Measurements from ENCODE around the gene MEIOC. TPM values are rescaled to one million over a fixed set of nuclear protein-coding genes. Genes with fewer than 3 reads are reported as not detected.
"Not testable (repeated sequence)": the region's sequence is repeated elsewhere in the genome, so short reads cannot be mapped to it uniquely, and the experiment has no call there.

MEIOC gene
- total RNA-seq, 4 donors from 2014 or later = not detected

DNA sequence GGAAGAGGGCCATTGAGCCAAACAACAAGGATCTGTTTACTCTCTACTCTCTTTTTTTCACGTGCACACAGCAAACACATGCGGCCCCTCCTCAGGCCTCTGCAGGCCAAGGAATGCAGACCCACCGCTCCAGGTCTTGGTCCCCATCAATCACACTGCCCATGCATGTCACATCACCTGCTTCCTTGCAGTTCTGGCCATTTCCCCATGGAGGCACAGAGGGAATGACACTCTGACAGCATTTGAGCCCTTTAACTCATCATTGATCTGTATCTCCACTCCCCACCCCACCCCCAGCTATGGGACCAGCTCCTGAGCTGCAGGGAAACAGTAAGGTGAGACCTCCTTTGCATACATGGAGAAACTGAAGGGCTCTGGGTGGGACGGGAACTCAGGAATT, 45.9 kb upstream of the MEIOC start:
- no peaks in the 10 kb centered on the region for H3K4me1 ChIP-seq
- no peak for DNase-seq
- intact Hi-C loops (cut with DNase I; ENCODE audit: low total_unique reads) (no loop called here), in situ Hi-C loops (cut with MboI; ENCODE audit: low sequenced_read_pairs in 4 of 4) (no loop called here)
- no peaks in the 10 kb centered on the region for H3K36me3 ChIP-seq
- no peaks in the 10 kb centered on the region for H3K9me3 ChIP-seq
- H3K27ac ChIP-seq = no peak overlapping the region
- ATAC-seq = no peak
- no peak overlapping the region for H3K4me3 ChIP-seq
- no peak for TF ChIP-seq POLR2A (IDR thresholded peaks at IDR 0.05)
- TF ChIP-seq CTCF (IDR thresholded peaks at IDR 0.05 in 4 of 5, conservative IDR thresholded peaks at IDR 0.05 in 1 of 5) = no peak
- H3K27me3 ChIP-seq = peaks cover 5 to 7% (median 5%) of the 10 kb centered on the region in 3 donors

DNA sequence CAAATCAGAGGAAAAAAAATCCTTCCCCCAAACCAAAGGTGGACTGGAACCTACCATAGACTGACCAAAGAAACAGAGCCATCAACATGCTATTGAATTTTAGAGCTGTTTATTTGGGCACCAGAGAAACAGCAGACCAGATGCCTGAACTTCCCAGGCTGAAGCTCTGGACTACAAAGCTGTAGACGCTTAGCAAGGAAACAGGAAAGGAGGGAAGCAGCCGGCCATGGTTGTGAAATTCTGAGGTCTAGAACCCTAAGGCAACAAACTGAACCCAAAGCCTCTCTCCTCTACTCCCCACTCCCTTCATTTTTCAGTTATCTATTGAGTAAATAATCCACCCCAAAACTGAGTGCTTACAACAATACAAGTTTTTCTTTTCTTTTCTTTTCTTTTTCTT, 45.4 kb upstream of the MEIOC start:
- Histone ChIP-seq H3K27ac (no peak overlapping the region), H3K9me3 (no peaks in the 10 kb centered on the region), H3K36me3 (no peaks in the 10 kb centered on the region), H3K4me1 (no peaks in the 10 kb centered on the region), H3K4me3 (no peak overlapping the region), H3K27me3 (peaks cover 5 to 10% (median 5%) of the 10 kb centered on the region in 3 donors)
- DNase-seq (no peak), ATAC-seq (no peak)
- in situ Hi-C loops (cut with MboI; ENCODE audit: low sequenced_read_pairs in 4 of 4) = no loop called here
- intact Hi-C loops (cut with DNase I; ENCODE audit: low total_unique reads) = no loop called here
- no peak for TF ChIP-seq POLR2A (IDR thresholded peaks at IDR 0.05)
- TF ChIP-seq CTCF (IDR thresholded peaks at IDR 0.05 in 4 of 5, conservative IDR thresholded peaks at IDR 0.05 in 1 of 5) = no peak

DNA sequence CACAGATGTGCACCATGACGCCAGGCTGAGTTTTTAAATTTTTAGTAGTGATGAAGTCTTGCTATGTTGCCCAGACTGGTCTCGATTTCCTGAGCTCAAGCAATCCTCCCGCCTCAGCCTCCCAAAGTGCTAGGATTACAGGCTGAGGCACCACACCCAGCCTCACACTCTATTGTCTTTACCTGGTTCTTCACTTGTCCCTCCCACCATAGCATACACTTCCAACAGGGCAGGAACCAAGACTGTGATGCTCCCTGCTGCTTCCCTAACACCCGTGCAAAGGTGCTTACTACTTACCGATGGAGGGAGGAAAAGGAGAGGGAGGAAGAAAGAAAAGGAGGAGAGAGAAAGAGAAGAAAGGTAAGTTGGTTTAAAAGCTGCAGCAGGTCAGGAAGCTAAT, 41.4 kb upstream of the MEIOC start:
- peaks cover 5 to 12% (median 5%) of the 10 kb centered on the region in 3 donors for H3K27me3 ChIP-seq
- H3K9me3 ChIP-seq = no peaks in the 10 kb centered on the region
- DNase-seq = no peak
- intact Hi-C loops (cut with DNase I; ENCODE audit: low total_unique reads) (no loop called here), in situ Hi-C loops (cut with MboI; ENCODE audit: low sequenced_read_pairs in 4 of 4) (no loop called here)
- no peak for ATAC-seq
- no peaks in the 10 kb centered on the region for H3K4me1 ChIP-seq
- TF ChIP-seq POLR2A (IDR thresholded peaks at IDR 0.05) (no peak), CTCF (IDR thresholded peaks at IDR 0.05 in 4 of 5, conservative IDR thresholded peaks at IDR 0.05 in 1 of 5) (no peak)
- no peak overlapping the region for H3K4me3 ChIP-seq
- H3K27ac ChIP-seq = no peak overlapping the region
- no peaks in the 10 kb centered on the region for H3K36me3 ChIP-seq

DNA sequence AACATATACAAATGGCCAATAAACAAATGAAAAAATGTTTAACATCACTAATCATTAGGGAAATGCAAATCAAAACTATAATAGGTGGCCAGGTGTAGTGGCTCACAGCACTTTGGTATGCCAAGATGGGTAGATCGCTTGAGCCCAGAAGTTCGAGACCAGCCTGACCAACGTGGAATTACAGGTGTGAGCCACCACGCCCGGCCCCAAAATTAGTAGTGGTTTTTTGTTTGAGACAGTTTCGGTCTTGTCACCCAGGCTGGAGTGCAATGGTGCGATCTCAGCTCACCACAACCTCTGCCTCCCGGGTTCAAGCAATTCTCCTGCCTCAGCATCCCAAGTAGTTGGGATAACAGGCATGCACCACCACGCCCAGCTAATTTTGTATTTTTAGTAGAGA, 37.6 kb upstream of the MEIOC start:
- H3K36me3 ChIP-seq; H3K4me1 ChIP-seq; DNase-seq; ATAC-seq; H3K27ac ChIP-seq; intact Hi-C loops (cut with DNase I; ENCODE audit: low total_unique reads); H3K27me3 ChIP-seq; in situ Hi-C loops (cut with MboI; ENCODE audit: low sequenced_read_pairs in 4 of 4); H3K4me3 ChIP-seq; H3K9me3 ChIP-seq: not testable (repeated sequence)

DNA sequence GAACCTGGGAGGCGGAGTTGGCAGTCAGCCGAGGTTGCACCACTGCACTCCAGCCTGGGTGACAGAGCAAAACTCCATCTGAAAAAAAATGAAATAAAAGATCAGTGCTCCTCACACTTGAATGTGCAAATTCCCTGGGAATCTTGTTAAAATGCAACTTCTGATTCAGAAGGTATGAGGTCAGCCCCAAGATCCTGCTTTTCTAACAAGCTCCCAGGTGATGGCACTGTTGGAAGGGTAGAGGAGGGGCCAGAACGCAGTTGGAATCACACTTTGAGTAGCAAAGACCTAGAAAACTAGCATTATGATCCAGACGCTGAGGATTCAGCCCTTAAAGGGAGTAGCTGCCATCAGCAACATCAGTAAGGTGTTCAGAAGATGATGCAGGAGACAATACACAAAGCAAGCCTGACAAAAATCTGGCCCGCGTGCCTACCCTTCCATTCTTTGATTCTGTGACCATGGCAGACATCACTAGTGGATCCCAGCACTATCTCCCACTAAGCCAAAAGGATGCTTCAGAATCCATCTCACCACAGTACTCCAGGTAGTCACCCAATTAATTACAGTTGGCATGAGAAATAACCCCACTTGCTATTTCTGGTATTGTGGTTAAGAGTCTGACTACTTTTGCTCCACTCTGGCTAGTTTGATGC, 33.1 kb upstream of the MEIOC start:
- H3K27ac ChIP-seq = no peak overlapping the region
- H3K4me3 ChIP-seq = no peak overlapping the region
- no peak for DNase-seq
- no peaks in the 10 kb centered on the region for H3K4me1 ChIP-seq
- TF ChIP-seq POLR2A (IDR thresholded peaks at IDR 0.05) (no peak), CTCF (IDR thresholded peaks at IDR 0.05 in 4 of 5, conservative IDR thresholded peaks at IDR 0.05 in 1 of 5) (no peak)
- intact Hi-C loops (cut with DNase I; ENCODE audit: low total_unique reads) (no loop called here), in situ Hi-C loops (cut with MboI; ENCODE audit: low sequenced_read_pairs in 4 of 4) (no loop called here)
- no peak for ATAC-seq
- H3K36me3 ChIP-seq = no peaks in the 10 kb centered on the region
- no peaks in the 10 kb centered on the region for H3K9me3 ChIP-seq
- H3K27me3 ChIP-seq = peaks cover 0 to 7% (median 0%) of the 10 kb centered on the region in 3 donors

All from gastrocnemius medialis (tissue), 4 donors.